ENCODE measurements around the gene CFAP92.

CFAP92 gene

DNA sequence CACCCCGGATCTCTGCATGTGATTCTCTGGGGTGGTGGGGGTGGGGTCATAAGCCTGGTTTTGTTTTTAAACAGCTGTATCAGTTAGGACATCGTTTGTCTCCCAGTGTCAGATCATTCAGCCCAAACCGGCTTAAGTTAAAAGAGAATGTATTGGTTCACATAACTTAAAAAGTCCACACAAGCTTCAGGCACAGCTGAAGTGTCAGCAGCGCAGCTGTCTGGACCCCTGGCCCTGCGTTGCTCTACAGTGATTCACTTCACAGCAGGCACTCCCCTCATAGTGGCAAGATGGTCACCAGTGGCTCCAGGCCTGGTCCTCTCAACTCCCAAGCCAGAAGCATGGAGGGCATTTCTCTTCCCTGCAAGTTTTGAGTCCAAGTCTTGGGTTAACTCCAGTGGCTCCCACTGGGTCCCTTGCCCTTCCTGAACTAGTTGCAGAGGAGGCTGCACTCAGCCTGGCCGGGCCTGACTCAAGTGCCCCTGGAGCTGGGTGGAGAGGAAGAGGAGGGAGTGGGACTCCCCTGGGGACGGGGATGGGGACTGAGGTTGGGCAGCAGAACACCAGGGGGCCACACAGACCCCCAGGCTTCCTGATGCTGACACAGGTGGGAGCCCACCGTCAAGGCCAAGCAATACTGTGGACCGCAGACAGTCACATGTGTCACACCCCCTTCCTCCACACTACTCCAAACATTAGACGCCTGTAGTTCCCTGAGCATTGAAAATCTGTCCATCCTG lies 37.8 kb upstream of the CFAP92 start:
- TF ChIP-seq, protein P1, sequence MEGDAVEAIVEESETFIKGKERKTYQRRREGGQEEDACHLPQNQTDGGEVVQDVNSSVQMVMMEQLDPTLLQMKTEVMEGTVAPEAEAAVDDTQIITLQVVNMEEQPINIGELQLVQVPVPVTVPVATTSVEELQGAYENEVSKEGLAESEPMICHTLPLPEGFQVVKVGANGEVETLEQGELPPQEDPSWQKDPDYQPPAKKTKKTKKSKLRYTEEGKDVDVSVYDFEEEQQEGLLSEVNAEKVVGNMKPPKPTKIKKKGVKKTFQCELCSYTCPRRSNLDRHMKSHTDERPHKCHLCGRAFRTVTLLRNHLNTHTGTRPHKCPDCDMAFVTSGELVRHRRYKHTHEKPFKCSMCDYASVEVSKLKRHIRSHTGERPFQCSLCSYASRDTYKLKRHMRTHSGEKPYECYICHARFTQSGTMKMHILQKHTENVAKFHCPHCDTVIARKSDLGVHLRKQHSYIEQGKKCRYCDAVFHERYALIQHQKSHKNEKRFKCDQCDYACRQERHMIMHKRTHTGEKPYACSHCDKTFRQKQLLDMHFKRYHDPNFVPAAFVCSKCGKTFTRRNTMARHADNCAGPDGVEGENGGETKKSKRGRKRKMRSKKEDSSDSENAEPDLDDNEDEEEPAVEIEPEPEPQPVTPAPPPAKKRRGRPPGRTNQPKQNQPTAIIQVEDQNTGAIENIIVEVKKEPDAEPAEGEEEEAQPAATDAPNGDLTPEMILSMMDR (conservative IDR thresholded peaks at IDR 0.05), result no peak
- H3K27ac ChIP-seq, result no peak overlapping the region

DNA sequence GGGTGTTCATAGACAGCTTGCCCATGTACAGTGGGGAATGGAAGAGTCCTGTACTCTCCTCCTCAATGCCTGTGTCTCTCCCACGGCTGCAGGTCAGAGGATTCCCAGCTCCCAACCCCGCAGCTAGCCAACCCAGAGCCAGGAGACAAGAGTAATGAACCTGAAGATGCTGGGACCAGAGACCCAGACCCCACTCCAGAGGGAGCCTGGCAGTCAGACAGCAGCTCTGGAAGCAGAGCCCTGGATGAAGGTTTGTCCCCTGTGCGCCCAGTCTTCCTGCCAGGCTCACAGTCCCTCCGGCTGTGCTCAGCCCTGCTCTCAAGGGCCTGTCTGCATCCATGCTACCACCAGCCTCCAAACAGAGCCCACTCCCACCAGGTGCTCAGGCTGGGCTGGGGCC lies 36.7 kb upstream of the CFAP92 start:
- H3K27ac ChIP-seq, result no peak overlapping the region
- TF ChIP-seq, protein P1 (conservative IDR thresholded peaks at IDR 0.05), result no peak

DNA sequence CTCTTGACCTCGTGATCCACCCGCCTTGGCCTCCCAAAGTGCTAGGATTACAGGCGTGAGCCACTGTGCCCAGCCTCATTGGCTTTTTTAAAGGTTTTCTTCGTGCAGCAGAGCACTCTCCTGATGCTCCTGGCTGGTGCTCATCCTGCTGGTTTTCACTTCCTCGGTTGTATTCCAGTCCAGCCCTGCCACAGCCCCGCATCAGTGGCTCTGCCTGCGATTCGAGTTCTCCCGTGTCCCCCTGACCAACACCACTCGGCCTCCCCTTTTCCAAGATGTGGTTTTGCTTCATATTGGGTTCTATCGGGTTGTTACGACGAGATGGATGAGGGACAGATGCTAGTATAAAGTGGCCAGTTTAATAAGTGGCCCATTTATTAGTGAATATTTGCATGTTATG lies 35.0 kb upstream of the CFAP92 start:
- H3K27ac ChIP-seq, result no peak overlapping the region
- TF ChIP-seq, protein P1 (conservative IDR thresholded peaks at IDR 0.05), result no peak

DNA sequence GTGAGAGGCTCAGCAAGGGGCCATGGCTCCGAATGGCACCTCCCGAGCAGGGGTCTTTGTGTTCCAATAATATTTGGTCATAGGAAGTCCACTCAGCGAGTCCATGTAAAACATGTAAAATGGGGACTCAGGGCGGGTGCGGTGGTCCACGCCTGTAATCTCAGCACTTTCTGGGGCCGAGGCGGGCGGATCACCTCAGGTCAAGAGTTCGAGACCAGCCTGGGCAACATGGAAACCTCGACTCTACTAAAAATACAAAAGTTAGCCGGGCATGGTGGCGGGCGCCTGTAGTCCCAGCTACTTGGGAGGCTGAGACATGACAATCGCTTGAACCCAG lies 33.6 kb upstream of the CFAP92 start:
- TF ChIP-seq, protein P1 (conservative IDR thresholded peaks at IDR 0.05), result no peak
- H3K27ac ChIP-seq, result peak overlapping the region; percentile 53; the same call in 1 of the 2 replicates

DNA sequence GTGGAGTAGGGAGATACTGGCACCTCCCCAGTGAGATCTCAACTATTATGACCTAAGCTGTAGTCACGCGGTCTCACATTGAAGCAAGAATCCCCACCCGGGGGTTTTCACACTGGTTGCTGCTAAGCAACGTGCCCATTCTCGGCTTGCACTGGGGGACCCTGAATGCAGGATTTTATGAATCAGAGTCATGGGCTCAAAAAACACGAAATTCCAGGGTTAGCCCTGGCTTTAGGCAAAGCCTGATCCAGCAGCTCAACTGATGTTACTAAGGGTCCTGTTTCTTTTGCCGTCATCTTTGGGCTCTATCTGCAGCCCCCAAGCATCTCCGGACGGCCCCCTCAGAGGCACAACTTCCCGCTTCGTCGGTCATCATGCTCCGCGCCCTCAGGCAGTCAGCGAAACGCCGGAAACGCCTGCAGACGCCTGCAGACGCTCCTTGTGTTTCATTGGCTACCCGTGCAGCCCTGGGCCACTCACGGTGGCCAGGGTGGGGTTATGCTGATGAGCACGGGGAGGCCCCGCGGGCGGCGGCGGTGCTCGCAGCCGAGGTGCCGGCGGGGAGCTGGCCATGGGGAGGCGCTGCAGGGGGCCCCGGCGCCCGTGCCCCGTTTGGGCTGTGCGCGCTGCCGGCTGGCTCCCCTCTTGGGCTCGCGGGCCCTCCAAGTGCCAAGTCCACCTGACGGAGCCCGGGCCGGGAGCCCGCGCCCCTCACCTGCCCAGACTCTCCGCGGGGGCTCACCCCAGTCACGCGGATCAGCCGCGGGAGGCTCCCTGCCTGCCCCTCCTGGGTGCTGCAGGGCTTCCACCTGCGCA lies 33.1 kb upstream of the CFAP92 start:
- peak overlapping the region; percentile 53; the same call in 1 of the 2 replicates for H3K27ac ChIP-seq
- TF ChIP-seq, protein P1 (conservative IDR thresholded peaks at IDR 0.05), result peak; percentile 93

DNA sequence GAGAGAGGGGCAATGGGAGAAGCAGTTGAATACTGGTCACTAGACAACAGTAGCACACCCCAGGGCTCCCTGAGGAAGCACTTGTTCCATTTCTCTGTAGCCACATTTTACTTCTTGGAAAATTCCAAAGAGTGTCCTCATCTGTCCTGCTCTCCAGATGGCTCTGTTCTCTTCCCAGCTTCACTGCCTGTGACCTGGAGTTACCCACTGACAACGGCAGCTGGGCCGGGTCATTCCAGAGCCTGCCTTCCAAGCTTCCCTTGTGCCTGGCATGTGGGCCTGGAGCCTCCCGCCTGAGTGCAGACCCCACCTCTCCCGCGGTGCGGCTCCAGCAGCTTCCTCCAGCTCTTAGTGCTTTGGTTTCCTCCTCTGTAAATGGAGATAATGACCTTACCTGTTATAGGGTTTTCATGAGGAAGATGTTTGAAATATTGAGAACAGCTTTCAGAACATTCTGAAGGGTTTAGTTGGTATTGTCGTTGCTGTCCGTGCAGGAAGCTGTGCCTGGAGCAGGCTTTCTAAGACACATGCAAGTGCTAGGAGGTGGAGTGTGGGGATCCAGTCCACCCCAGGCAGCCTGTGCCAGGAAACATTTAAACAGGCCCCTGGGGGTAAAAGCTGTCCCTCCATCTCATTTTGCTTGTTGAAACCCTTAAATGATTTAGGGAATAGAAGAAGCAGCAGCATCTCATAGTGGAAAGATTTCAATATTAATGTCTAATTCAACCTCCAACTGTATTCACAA lies 32.0 kb upstream of the CFAP92 start:
- no peak overlapping the region for H3K27ac ChIP-seq
- TF ChIP-seq, protein P1 (conservative IDR thresholded peaks at IDR 0.05), result no peak

DNA sequence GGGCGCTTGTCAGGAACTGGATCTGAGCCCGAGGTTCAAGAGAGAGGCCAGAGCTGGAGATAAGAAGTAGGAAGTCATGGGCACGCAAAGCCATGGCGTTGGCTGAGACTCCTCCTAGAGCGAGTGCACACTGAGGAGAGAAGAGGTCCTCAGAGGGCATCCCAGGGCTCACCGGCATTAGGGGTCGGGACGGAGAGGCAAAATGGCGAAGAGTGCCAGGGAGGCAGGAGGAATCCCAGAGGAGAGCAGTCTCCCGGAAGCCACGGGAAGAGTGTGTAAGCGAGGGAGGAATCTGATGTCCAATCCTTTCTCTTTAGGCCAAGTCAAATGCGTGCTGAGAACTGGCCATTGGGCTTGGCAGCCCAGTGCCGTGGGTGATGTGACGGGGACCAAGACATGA lies 31.2 kb upstream of the CFAP92 start:
- no peak overlapping the region for H3K27ac ChIP-seq
- TF ChIP-seq, protein P1 (conservative IDR thresholded peaks at IDR 0.05), result no peak
